HCT116 (cell line): ENCODE results near the gene ZNF503. TPM values are rescaled to one million over a fixed set of nuclear protein-coding genes. Genes with fewer than 3 reads are reported as not detected.

Experiments
- ATAC-seq: fragments of 200-7000 bp; cut with Tn5 transposase; 2 replicates; pipeline ENCODE4 v1.9.1; 2020; ENCODE audit warnings: mild to moderate bottlenecking, moderate library complexity
- BruUV-seq: library from RNA; stranded (reverse); fragments of 400-500 nt; replicated peaks from 2 replicates; lab custom pipeline; 2021; lab: Mats Ljungman, UMichigan
- CTCF ChIA-PET: fragments of 300-600 bp; sonication (Branson Sonifier 250); formaldehyde crosslinking; loops from one replicate; lab custom pipeline; 2021; ENCODE audit warnings: antibody characterized with exemption; lab: Charles Lee
- POLR2A ChIA-PET: fragments of 300-600, 350-600 bp; sonication (Branson Sonifier 250); formaldehyde crosslinking; loops from one replicate; lab custom pipeline; 2021; ENCODE audit warnings: antibody characterized with exemption; lab: Charles Lee
- RAD21 ChIA-PET, 2 experiments: fragments of 300-600 bp; sonication (Branson Sonifier 250); formaldehyde crosslinking; loops; one replicate each; lab custom pipeline; 2023; ENCODE audit warnings: low total read pairs in 2 of 2; ENCODE audit not compliant: uncharacterized antibody in 2 of 2, unreplicated experiment in 2 of 2, low non-redundant PET in 1 of 2; lab: Charles Lee
- DNase-seq: peaks from one replicate; pipeline ENCODE4 v3.0.0-alpha.2; 2010; ENCODE audit warnings: low read depth, low spot score
- H2AFZ ChIP-seq: fragments of 200-600 bp; shearing (Covaris generic), sonication (generic); 2 replicates; pipeline ENCODE4 v1.6.1; 2017; ENCODE audit warnings: low read depth, mixed run types, mixed read lengths, antibody characterized with exemption, low read length; ENCODE audit not compliant: poor library complexity, severe bottlenecking
- H3K27ac ChIP-seq: 2 replicates; pipeline ENCODE4 v1.5.1; 2012; ENCODE audit warnings: low read depth, low read length
- H3K27me3 ChIP-seq: fragments of 200-600 bp; sonication (generic); 2 replicates; pipeline ENCODE4 v1.6.1; 2016; ENCODE audit warnings: mixed run types, low read length, mixed read lengths; ENCODE audit not compliant: insufficient read depth
- H3K36me3 ChIP-seq, 2 experiments: fragments of 200-500 bp in 1 of 2; fragments of 200-600 bp in 1 of 2; sonication (Bioruptor generic) in 1 of 2; sonication (generic) in 1 of 2; 2 replicates each; pipeline versions ENCODE4 v1.5.1 to v1.6.1; 2014 to 2016; ENCODE audit warnings: low read length in 2 of 2, inconsistent platforms in 1 of 2, mixed read lengths in 1 of 2, mixed run types in 1 of 2; ENCODE audit not compliant: insufficient read depth in 2 of 2, control insufficient read depth in 1 of 2
- H3K4me1 ChIP-seq, 2 experiments: fragments of 200-600 bp in 1 of 2; sonication (generic) in 1 of 2; 2 replicates each; pipeline versions ENCODE4 v1.5.1 to v1.6.1; 2012 to 2017; ENCODE audit warnings: low read length in 2 of 2, inconsistent platforms in 1 of 2, mild to moderate bottlenecking in 1 of 2, mixed read lengths in 1 of 2, mixed run types in 1 of 2, moderate library complexity in 1 of 2; ENCODE audit not compliant: insufficient read depth in 2 of 2, control insufficient read depth in 1 of 2
- H3K4me2 ChIP-seq: fragments of 200-600 bp; sonication (generic); 2 replicates; pipeline ENCODE4 v1.6.1; 2017; ENCODE audit warnings: mixed run types, low read length, mixed read lengths
- H3K4me3 ChIP-seq, 2 experiments: fragments of 200-600 bp in 1 of 2; sonication (generic) in 1 of 2; replicated peaks in 1 of 2; 2 replicates each; pipeline ENCODE4 v1.5.1; 2011 to 2016; ENCODE audit warnings: low read length in 2 of 2, control low read depth in 1 of 2, low read depth in 1 of 2, mild to moderate bottlenecking in 1 of 2, mixed read lengths in 1 of 2, mixed run types in 1 of 2
- H3K79me2 ChIP-seq: fragments of 200-600 bp; sonication (generic); 2 replicates; pipeline ENCODE4 v1.6.1; 2017; ENCODE audit warnings: mild to moderate bottlenecking, mixed run types, low read length, moderate library complexity, mixed read lengths; ENCODE audit not compliant: insufficient read depth
- H3K9ac ChIP-seq: fragments of 200-600 bp; sonication (generic); 2 replicates; pipeline ENCODE4 v1.6.1; 2016; ENCODE audit warnings: low read length, mixed read lengths
- H3K9me2 ChIP-seq: fragments of 200-600 bp; sonication (generic), shearing (Covaris generic); 2 replicates; pipeline ENCODE4 v1.6.1; 2017; ENCODE audit warnings: mixed run types, mild to moderate bottlenecking, moderate library complexity; ENCODE audit not compliant: insufficient read depth
- H3K9me3 ChIP-seq, 2 experiments: fragments of 200-500 bp in 1 of 2; fragments of 200-600 bp in 1 of 2; sonication (Bioruptor generic) in 1 of 2; sonication (generic) in 1 of 2; 2 replicates each; pipeline ENCODE4 v1.6.1; 2014 to 2017; ENCODE audit warnings: low read length in 2 of 2, mixed read lengths in 2 of 2, inconsistent platforms in 1 of 2, low read depth in 1 of 2, mild to moderate bottlenecking in 1 of 2, mixed run types in 1 of 2, moderate library complexity in 1 of 2; ENCODE audit not compliant: control insufficient read depth in 1 of 2, insufficient read depth in 1 of 2
- H4K20me1 ChIP-seq: fragments of 200-600 bp; sonication (generic), shearing (Covaris generic); 2 replicates; pipeline ENCODE4 v1.6.1; 2017; ENCODE audit warnings: mixed run types, mild to moderate bottlenecking, moderate library complexity; ENCODE audit not compliant: insufficient read depth
- ATF3 ChIP-seq: IDR thresholded peaks from 2 replicates; pipeline ENCODE4 v1.6.1; 2012
- CEBPB ChIP-seq: IDR thresholded peaks from 2 replicates; pipeline ENCODE4 v1.6.1; 2012; ENCODE audit warnings: low read depth
- ELF1 ChIP-seq: IDR thresholded peaks from 2 replicates; pipeline ENCODE4 v1.6.1; 2012; ENCODE audit warnings: low read depth, borderline replicate concordance
- EZH2phosphoT487 ChIP-seq: fragments of 200-600 bp; IDR thresholded peaks from 2 replicates; pipeline ENCODE4 v1.6.1; 2018; ENCODE audit warnings: antibody characterized with exemption, borderline replicate concordance
- FOSL1 ChIP-seq: IDR thresholded peaks from 2 replicates; pipeline ENCODE4 v1.6.1; 2012; ENCODE audit warnings: low read depth
- POLR2A ChIP-seq: IDR thresholded peaks from 2 replicates; pipeline ENCODE4 v1.7.0; 2011; ENCODE audit warnings: borderline replicate concordance; ENCODE audit not compliant: insufficient read depth, insufficient read length; ENCODE audit errors: extremely low read depth
- SIN3A ChIP-seq: IDR thresholded peaks from 2 replicates; pipeline ENCODE4 v1.6.1; 2012; ENCODE audit warnings: low read depth
- SRF ChIP-seq: IDR thresholded peaks from 2 replicates; pipeline ENCODE4 v1.6.1; 2012; ENCODE audit warnings: low read depth
- YY1 ChIP-seq: IDR thresholded peaks from 2 replicates; pipeline ENCODE4 v1.6.1; 2011; ENCODE audit warnings: low read length, low read depth, moderate library complexity, mild to moderate bottlenecking; ENCODE audit not compliant: insufficient replicate concordance; ENCODE audit errors: extremely low read depth
- ZBTB33 ChIP-seq: IDR thresholded peaks from 2 replicates; pipeline ENCODE4 v1.6.1; 2011; ENCODE audit warnings: mild to moderate bottlenecking, low read length, moderate library complexity; ENCODE audit not compliant: insufficient replicate concordance; ENCODE audit errors: extremely low read depth
- intact Hi-C: fragments of 100-400 bp; cut with micrococcal nuclease; formaldehyde crosslinking; loops from 2 replicates; pipeline ENCODE4 v1.10.0; 2022
- total RNA-seq: library from RNA; stranded (reverse); gene quantifications from one replicate; pipeline ENCODE4 v1.2.1, GENCODE V29; 2021; ENCODE audit not compliant: unreplicated experiment

The ZNF503 gene
- total RNA-seq, 1 experiment from 2014 or later = 30.4 TPM

- no peaks in the 10 kb centered on the region for H3K9me3 ChIP-seq
- DNase-seq (no peak), ATAC-seq (no peak)
- no TSS peak for BruUV-seq
- H3K27ac ChIP-seq = no peak overlapping the region
- H2AFZ ChIP-seq = no peak overlapping the region
- ChIA-PET POLR2A (no interaction called here), CTCF (no interaction called here), RAD21 (no interaction called here)
- no peaks in the 10 kb centered on the region for H3K79me2 ChIP-seq
- H3K4me3 ChIP-seq = no peak overlapping the region
- H3K4me2 ChIP-seq = peak overlapping the region; percentile 35
- H3K9ac ChIP-seq = no peak overlapping the region
- H3K36me3 ChIP-seq = no peaks in the 10 kb centered on the region
- no peaks in the 10 kb centered on the region for H3K9me2 ChIP-seq
- peaks cover 18 to 44% of the 10 kb centered on the region in 2 experiments for H3K4me1 ChIP-seq
- intact Hi-C loops = no loop called here
- TF ChIP-seq EZH2phosphoT487 (no peak), CEBPB (no peak), FOSL1 (no peak), ELF1 (no peak), SRF (no peak), POLR2A (no peak), ZBTB33 (no peak), ATF3 (no peak), SIN3A (no peak), YY1 (no peak)
- no peaks in the 10 kb centered on the region for H3K27me3 ChIP-seq
- no peaks in the 10 kb centered on the region for H4K20me1 ChIP-seq
Measured at GRCh38 chr10:75429159-75429827, 27.7 kb upstream of the ZNF503 start.
